GM10266 (cell line): ENCODE measurements around the gene FIGNL1.
A peak's percentile ranks its signal among the peaks of the same experiment; 100 is the strongest.

Source experiments
- DNase-seq: peaks from one replicate; pipeline ENCODE4 v3.0.0; 2012; ENCODE audit errors: extremely low spot score
- CTCF ChIP-seq: IDR thresholded peaks from 2 replicates; pipeline ENCODE4 v1.5.1; 2012; ENCODE audit warnings: mild to moderate bottlenecking, low read depth; ENCODE audit not compliant: control insufficient read depth, insufficient read depth; ENCODE audit errors: missing control alignments

The FIGNL1 gene

DNA sequence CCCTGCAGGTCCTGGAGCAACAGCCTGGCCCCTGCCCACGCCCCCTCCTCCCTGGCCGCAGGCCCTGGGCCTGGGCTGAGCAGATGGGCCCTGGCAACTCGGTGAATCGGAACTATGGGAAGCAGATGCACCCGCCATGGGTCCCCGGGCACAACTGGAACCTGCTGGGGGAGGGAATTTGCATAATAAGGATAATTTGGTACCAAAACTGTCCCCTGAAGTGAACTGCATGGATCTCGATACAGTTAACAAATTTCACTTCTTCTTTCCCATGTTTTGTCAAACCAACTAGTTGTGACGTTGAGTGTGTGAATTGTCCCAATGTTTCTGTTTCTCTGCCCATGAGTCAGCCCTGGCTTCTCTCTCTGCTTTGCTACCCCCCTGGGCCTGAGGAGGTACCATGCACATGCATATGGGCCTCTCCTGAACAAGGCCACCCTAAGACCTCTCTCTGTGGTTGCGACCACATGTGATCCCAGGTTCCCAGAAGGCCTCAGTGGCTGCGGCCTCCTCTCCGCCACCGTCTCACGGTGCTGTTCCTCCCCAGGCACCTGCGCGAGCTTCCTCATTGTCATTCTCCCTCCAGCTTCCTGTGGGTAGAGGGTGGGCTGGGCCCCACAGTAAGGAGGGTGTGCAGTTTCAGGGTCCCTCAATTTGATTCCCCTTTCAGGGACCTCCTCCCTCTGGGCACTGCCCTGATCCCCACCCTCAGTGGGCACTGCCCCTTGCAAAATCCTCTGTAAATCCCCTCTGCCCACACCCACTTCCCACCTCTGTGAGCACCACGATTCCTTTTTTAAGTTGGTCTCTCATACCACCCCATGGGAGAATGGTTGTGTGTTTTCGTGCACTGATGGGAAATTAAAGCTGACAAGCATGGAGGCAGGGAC lies 40.0 kb downstream of the FIGNL1 start:
- no peak for TF ChIP-seq CTCF
- peak; percentile 46 for DNase-seq

DNA sequence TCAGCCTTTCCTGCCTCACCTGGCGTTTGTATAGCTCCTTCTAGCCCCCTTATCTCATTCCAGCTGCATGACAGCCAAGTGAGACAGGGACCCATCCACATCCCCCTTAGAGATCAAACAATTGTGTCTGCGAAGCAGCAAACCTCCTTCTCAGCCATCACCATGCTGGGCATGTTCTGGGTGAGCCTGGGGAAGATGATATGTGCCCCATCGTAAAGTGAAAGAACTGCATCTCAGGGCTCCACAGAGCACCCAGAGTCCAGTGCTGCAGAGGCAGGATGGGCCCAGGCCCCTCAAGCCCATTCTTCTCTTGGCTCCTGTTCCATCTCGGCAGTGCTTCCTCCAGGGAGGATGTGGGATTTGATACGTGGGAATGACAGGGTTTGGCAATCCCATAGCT lies 43.2 kb downstream of the FIGNL1 start:
- no peak for DNase-seq
- no peak for TF ChIP-seq CTCF

DNA sequence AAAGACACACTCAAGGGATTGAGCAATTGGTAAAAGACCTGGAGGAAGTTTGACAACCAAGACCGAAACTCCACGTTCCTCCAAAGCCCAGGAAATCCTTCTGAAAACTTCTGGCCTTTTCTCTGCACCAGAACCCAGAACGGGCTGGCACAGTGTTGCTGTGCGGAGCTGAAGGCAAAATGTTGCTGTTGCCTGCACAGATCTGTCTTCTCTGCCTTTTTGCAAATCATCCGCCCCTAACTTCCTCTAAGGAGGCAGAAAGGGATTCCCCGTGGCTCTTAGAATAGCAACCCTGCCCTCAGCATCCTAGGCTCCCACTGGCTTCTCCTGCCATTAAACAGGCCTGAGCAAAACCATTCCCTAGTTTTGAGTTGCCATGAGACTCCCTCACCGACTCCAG lies 44.9 kb downstream of the FIGNL1 start:
- DNase-seq, result peak; percentile 64
- TF ChIP-seq CTCF, result no peak

DNA sequence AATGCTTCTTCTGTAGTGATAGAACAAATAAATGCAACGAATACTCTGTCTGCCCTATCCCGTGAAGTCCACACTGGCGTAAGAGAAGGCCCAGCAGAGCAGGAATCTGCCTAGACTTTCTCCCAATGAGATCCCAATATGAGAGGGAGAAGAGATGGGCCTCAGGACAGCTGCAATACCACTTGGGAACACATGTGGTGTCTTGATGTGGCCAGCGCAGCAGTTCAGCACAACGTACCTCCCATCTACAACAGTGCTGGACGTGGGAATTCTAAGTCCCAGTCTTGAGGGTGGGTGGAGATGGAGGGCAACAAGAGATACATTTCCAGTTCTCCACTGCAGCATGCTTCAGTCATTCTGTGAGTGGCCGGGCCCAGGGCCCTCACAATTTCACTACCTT lies 45.8 kb downstream of the FIGNL1 start:
- no peak for DNase-seq
- TF ChIP-seq CTCF, result no peak

DNA sequence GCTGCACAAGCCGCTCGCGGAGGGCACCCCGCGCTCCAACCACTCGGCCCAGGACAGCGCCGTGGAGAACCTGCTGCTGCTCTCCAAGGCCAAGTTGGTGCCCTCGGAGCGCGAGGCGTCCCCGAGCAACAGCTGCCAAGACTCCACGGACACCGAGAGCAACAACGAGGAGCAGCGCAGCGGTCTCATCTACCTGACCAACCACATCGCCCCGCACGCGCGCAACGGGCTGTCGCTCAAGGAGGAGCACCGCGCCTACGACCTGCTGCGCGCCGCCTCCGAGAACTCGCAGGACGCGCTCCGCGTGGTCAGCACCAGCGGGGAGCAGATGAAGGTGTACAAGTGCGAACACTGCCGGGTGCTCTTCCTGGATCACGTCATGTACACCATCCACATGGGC lies 50.0 kb downstream of the FIGNL1 start:
- no peak for TF ChIP-seq CTCF
- DNase-seq, result no peak

DNA sequence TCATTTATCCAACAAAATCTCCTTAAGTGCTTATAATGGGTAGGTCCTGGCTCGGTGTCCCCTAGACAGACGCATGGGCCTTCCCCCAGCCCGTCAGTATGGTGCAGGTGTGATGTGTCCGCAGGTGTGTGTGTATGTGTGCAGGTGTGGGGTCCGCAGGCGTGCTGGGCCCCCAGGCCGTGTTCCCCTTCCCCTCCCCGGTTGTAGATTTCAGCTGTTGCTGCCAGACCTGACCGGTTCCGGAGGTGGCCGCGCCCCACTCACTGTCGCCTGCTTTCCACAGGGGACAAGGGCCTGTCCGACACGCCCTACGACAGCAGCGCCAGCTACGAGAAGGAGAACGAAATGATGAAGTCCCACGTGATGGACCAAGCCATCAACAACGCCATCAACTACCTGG lies 50.5 kb downstream of the FIGNL1 start:
- no peak for DNase-seq
- no peak for TF ChIP-seq CTCF

- no peak for DNase-seq
These were observed 50.9 kb downstream of the FIGNL1 start for GRCh38 chr7:50399206-50399605.

More at GRCh38 chr7:50399206-50399605, 50.9 kb downstream of the FIGNL1 start:
- no peak for TF ChIP-seq CTCF
